ENCODE data around the gene SCAMP2. TPM values are rescaled to one million over a fixed set of nuclear protein-coding genes. Genes with fewer than 3 reads are reported as not detected.

Gene SCAMP2
- total and polyA plus RNA-seq, 2 donors (not counting 1 experiment from before 2014, with no cell fraction given), result 15.5 to 86.2 TPM

- no peak for TF ChIP-seq EZH2 (IDR thresholded peaks at IDR 0.05; ENCODE audit: low read length, missing control alignments)
- TF ChIP-seq CTCF (conservative IDR thresholded peaks at IDR 0.05 in 1 of 2, IDR thresholded peaks at IDR 0.05 in 1 of 2; ENCODE audit: low read depth in 1 of 2, low read length in 2 of 2), result no peak
- Histone ChIP-seq H3K79me2 (ENCODE audit: control insufficient read depth, insufficient read depth, low read length) (no peaks in the 10 kb centered on the region), H3K9me3 (ENCODE audit: control insufficient read depth, insufficient read depth, low read depth, low read length) (no peaks in the 10 kb centered on the region), H3K4me3 (replicated peaks in 1 of 4; ENCODE audit: control extremely low read depth in 1 of 4, insufficient read depth in 1 of 4, low read depth in 3 of 4, low read length in 4 of 4) (no peak overlapping the region), H2AFZ (ENCODE audit: low read length) (no peak overlapping the region), H3K4me2 (ENCODE audit: extremely low read depth, insufficient read depth, low read length) (no peak overlapping the region), H3K4me1 (ENCODE audit: control insufficient read depth, extremely low read depth, insufficient read depth, low read length) (no peaks in the 10 kb centered on the region), H3K27ac (ENCODE audit: insufficient read depth, low read length) (no peak overlapping the region), H3K9ac (ENCODE audit: insufficient read depth, low read length) (no peak overlapping the region), H4K20me1 (ENCODE audit: control insufficient read depth, extremely low read depth, insufficient read depth, low read length) (no peaks in the 10 kb centered on the region), H3K36me3 (ENCODE audit: control insufficient read depth, insufficient read depth, low read length) (peaks cover 8% of the 10 kb centered on the region), H3K27me3 (ENCODE audit: control insufficient read depth, insufficient read depth, low read length) (no peaks in the 10 kb centered on the region)
- no peak for DNase-seq (ENCODE audit: low read depth in 2 of 2)
Measured at GRCh38 chr15:74856537-74856936, 16.6 kb downstream of the SCAMP2 start.

GRCh38 chr15:74855857-74856256 lies 17.3 kb downstream of the SCAMP2 start:
- no peaks in the 10 kb centered on the region for H3K79me2 ChIP-seq (ENCODE audit: control insufficient read depth, insufficient read depth, low read length)
- H3K27me3 ChIP-seq (ENCODE audit: control insufficient read depth, insufficient read depth, low read length), result no peaks in the 10 kb centered on the region
- DNase-seq (ENCODE audit: low read depth in 2 of 2), result no peak
- H3K9me3 ChIP-seq (ENCODE audit: control insufficient read depth, insufficient read depth, low read depth, low read length), result no peaks in the 10 kb centered on the region
- H4K20me1 ChIP-seq (ENCODE audit: control insufficient read depth, extremely low read depth, insufficient read depth, low read length), result no peaks in the 10 kb centered on the region
- TF ChIP-seq CTCF (conservative IDR thresholded peaks at IDR 0.05 in 1 of 2, IDR thresholded peaks at IDR 0.05 in 1 of 2; ENCODE audit: low read depth in 1 of 2, low read length in 2 of 2) (no peak), EZH2 (IDR thresholded peaks at IDR 0.05; ENCODE audit: low read length, missing control alignments) (no peak)
- no peak overlapping the region for H3K4me3 ChIP-seq (replicated peaks in 1 of 4; ENCODE audit: control extremely low read depth in 1 of 4, insufficient read depth in 1 of 4, low read depth in 3 of 4, low read length in 4 of 4)
- H3K9ac ChIP-seq (ENCODE audit: insufficient read depth, low read length), result no peak overlapping the region
- H3K27ac ChIP-seq (ENCODE audit: insufficient read depth, low read length), result no peak overlapping the region
- H3K4me1 ChIP-seq (ENCODE audit: control insufficient read depth, extremely low read depth, insufficient read depth, low read length), result no peaks in the 10 kb centered on the region
- H2AFZ ChIP-seq (ENCODE audit: low read length), result no peak overlapping the region
- no peak overlapping the region for H3K4me2 ChIP-seq (ENCODE audit: extremely low read depth, insufficient read depth, low read length)
- H3K36me3 ChIP-seq (ENCODE audit: control insufficient read depth, insufficient read depth, low read length), result peaks cover 8% of the 10 kb centered on the region

- no peaks in the 10 kb centered on the region for H3K9me3 ChIP-seq (ENCODE audit: control insufficient read depth, insufficient read depth, low read depth, low read length)
- H2AFZ ChIP-seq (ENCODE audit: low read length), result no peak overlapping the region
- H3K9ac ChIP-seq (ENCODE audit: insufficient read depth, low read length), result no peak overlapping the region
- H3K27me3 ChIP-seq (ENCODE audit: control insufficient read depth, insufficient read depth, low read length), result no peaks in the 10 kb centered on the region
- H3K4me3 ChIP-seq (replicated peaks in 1 of 4; ENCODE audit: control extremely low read depth in 1 of 4, insufficient read depth in 1 of 4, low read depth in 3 of 4, low read length in 4 of 4), result no peak overlapping the region
- no peak overlapping the region for H3K4me2 ChIP-seq (ENCODE audit: extremely low read depth, insufficient read depth, low read length)
- no peak for DNase-seq (ENCODE audit: low read depth in 2 of 2)
- H4K20me1 ChIP-seq (ENCODE audit: control insufficient read depth, extremely low read depth, insufficient read depth, low read length), result no peaks in the 10 kb centered on the region
- no peak overlapping the region for H3K27ac ChIP-seq (ENCODE audit: insufficient read depth, low read length)
- no peaks in the 10 kb centered on the region for H3K4me1 ChIP-seq (ENCODE audit: control insufficient read depth, extremely low read depth, insufficient read depth, low read length)
- no peaks in the 10 kb centered on the region for H3K79me2 ChIP-seq (ENCODE audit: control insufficient read depth, insufficient read depth, low read length)
- H3K36me3 ChIP-seq (ENCODE audit: control insufficient read depth, insufficient read depth, low read length), result peaks cover 10% of the 10 kb centered on the region
- no peak for TF ChIP-seq EZH2 (IDR thresholded peaks at IDR 0.05; ENCODE audit: low read length, missing control alignments)
- TF ChIP-seq CTCF (conservative IDR thresholded peaks at IDR 0.05 in 1 of 2, IDR thresholded peaks at IDR 0.05 in 1 of 2; ENCODE audit: low read depth in 1 of 2, low read length in 2 of 2), result no peak
Measured at GRCh38 chr15:74854453-74855022, 18.6 kb downstream of the SCAMP2 start.
